ENCODE measurements around the gene TSEN2.

DNA sequence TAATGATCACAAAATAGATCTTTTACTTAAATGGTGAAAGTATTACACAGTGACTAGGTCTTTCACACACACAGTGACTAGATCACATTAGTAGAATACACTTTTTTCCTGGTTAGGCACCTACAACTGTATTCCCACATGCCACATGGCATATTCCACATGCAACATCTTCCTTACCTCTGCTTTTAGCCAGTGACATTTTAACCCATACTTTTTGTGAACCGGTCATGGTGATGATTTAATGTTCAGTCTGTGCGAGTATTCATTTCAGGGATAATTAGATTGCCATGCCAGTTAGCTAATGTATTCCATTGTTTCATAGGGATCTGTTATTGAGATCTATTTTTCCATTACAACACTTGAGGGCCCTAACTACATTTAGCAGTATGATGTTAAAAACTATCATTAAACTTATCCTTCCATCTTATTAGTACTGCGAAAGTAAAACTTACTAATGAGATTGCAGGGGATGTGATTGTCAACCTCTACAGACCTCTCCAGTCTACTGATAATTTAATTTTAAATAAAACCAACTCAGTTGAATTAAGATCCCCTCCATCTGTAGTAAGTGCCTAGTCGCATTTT, 28.3 kb downstream of the TSEN2 start:
- TF ChIP-seq, protein P1, sequence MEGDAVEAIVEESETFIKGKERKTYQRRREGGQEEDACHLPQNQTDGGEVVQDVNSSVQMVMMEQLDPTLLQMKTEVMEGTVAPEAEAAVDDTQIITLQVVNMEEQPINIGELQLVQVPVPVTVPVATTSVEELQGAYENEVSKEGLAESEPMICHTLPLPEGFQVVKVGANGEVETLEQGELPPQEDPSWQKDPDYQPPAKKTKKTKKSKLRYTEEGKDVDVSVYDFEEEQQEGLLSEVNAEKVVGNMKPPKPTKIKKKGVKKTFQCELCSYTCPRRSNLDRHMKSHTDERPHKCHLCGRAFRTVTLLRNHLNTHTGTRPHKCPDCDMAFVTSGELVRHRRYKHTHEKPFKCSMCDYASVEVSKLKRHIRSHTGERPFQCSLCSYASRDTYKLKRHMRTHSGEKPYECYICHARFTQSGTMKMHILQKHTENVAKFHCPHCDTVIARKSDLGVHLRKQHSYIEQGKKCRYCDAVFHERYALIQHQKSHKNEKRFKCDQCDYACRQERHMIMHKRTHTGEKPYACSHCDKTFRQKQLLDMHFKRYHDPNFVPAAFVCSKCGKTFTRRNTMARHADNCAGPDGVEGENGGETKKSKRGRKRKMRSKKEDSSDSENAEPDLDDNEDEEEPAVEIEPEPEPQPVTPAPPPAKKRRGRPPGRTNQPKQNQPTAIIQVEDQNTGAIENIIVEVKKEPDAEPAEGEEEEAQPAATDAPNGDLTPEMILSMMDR (optimal IDR thresholded peaks at IDR 0.05 in 1 of 3, IDR thresholded peaks at IDR 0.05 in 1 of 3, conservative IDR thresholded peaks at IDR 0.05 in 1 of 3; ENCODE audit: extremely low read depth in 1 of 3, insufficient read depth in 2 of 3, low read length in 3 of 3): no peak
- no peak for TF ChIP-seq EZH2 (IDR thresholded peaks at IDR 0.05; ENCODE audit: low read length)

All from keratinocyte (primary cell).